CMK (cell line): ENCODE measurements around the gene GPN1.
"Not testable (repeated sequence)": the region's sequence is repeated elsewhere in the genome, so short reads cannot be mapped to it uniquely, and the experiment has no call there.

Experiments used
- DNase-seq: peaks from one replicate; pipeline ENCODE4 v3.0.0-alpha.2; 2010; ENCODE audit warnings: low read depth

The GPN1 gene

DNA sequence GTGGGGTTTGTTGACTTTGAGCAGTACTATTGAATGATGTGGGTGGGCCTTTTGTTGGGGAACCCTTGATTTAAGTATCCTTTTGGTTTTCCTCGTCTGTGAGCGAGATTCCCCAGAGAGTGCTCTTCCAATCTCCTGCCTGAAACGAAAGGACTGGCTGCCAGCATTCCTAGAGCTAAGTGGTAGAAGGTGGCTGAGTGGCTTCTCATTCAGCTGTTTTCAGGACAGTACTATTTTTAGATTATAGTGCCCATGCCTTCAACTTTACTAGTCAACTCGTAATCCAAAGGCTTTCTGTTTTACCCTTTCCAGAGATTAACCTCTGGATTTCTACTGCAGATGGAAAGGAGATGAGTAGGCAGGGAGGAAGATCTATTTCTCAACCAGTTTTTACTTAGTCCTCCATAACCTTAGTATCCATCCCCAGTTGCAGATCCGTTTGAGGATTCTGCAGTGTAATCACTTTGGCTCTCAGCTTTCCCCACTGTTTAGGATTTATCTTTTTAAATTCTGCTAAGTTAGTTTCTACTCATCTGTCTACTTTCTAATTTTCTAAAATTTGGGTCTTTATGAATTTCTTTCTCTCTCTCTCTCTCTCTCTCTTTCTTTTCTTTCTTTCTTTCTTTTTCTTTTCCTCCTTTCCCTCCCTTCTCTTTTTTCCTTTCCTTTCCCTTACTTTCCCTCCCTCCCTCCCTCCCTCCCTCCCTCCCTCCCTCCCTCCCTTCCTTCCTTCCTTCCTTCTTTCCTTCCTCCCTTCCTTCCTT, 44.1 kb downstream of the GPN1 start:
- no peak for DNase-seq

DNA sequence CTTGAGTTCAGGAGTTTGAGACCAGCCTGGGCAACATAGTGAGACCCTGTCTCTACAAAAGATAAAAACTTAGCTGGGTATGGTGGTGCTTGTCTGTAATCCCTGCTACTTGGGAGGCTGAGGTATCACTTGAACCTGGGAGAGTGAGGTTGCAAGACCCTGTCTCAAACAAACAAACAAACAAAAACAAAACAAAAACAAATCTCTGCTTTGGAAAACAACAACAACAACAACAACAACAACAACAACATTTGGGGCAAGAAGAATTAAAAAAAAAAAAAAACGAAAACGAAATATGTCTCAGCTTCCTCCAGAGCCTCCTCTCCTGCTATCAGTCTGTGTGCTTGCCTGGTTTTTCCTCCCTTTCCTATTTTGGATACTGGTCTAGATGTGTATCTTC, 51.7 kb downstream of the GPN1 start:
- no peak for DNase-seq

DNA sequence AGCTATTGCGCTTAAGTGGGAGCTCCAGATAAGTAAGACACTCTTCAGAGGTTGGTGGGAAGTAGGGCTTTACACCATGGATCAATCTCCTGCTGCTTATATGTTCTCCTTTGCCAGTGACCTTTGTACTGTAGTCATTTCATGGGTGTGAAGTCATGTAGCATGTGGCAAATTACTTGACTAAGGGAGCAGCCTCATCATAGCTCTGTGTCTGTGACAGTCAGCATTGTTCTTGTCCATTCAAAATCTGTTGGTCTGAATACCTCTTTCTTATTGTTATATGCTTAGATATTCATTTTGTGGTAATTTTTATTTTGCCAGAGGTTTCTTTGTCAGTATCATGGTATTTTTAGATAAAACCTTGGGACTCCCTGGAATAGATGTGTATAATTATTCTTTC, 53.0 kb downstream of the GPN1 start:
- DNase-seq, result no peak

DNA sequence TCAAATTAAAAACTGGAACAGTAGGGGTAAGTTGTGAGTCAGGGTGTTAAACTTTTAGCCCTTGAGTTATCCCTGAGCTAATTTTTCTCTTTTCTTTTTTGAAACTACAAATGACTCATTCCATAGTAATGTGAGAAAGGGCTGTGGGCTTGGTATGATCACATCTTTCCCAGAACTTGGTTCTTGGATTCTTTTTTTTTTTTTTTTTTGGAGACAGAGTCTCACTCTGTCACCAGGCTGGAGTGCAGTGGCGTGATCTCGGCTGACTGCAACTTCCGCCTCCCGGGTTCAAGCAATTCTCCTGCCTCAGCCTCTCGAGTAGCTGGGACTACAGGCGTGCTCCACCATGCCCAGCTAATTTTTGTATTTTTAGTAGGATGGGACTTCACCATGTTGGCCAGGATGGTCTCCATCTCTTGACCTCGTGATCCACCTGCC, 53.5 kb downstream of the GPN1 start:
- not testable (repeated sequence) for DNase-seq

DNA sequence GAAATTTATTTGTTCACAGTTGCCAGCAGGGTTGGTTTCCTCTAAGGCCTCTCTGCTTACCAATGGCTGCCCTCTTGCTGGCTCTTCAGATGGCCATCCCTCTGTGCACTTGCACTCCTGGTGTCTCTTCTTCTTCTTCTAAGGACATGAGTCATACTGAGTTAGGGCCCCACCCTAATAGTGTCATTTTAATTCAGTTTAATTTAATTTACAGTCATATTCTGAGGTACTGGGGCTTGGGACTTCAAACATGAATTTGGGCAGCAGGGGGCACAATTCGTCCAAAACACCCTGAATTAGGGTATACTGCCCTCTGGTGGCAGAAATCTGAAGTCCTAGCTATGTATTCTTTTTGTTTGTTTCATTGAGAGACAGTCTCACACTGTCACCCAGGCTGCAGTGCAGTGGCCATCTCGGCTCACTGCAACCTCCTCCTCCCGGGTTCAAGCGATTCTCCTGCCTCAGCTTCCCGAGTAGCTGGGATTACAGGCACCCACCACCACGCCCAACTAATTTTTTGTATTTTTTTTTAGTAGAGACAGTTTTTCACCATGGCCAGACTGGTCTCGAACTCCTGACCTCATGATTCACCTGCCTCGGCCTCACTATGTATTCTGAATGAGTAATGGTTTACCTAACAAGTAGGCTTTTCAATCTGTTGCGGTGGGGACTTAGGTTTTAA, 54.7 kb downstream of the GPN1 start:
- peak; percentile 86 for DNase-seq

DNA sequence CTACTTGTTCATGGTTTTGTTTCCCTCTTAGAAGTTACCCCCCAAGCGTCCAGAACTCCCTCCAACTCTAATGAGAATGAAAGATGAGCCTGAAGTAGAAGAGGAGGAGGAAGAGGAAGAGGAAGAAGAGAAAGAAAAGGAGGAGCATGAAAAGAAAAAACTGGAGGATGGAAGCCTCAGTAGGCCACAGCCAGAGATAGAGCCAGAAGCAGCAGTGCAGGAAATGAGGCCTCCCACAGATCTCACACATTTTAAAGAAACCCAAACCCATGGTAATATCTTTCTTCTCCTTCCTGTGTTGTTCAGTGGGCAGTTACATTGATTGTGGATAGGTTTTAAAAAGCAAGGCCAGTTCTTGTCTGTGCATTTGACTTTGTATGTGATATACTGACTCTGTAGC, 56.2 kb downstream of the GPN1 start:
- not testable (repeated sequence) for DNase-seq

DNA sequence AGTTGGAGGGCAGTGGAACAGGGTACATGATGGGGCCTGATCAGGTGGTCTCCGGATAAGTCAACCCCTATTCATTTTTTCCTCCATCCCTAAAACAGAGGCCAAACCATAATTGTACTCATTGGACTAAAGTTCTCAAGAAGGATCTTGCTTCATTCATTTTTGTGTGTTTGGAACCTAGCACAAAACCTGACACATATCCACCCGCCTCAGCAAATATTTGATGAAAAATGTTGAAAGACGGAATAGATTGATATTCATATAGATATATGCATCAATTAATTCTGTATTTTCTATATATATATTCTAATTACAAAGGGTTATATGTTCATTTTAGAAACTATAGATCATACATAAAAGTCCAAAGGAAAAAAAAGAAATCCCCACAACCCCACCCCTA, 56.7 kb downstream of the GPN1 start:
- DNase-seq, result no peak

DNA sequence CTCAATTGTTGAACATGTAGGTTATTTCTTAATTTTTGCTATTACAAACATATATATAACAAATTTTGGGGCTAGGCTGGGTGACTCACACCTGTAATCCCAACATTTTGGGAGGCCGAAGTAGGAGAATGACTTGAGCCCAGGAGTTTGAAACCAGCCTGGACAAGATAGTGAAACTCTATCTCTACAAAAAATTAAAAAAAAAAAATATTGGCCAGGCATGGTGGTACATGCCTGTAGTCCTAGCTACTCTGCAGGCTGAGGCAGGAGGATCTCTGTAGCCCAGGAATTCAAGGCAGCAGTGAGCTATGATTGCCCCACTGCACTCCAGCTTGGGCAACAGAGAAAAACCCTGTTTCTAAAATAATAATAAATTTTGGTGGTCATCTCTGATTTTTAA, 58.4 kb downstream of the GPN1 start:
- no peak for DNase-seq

DNA sequence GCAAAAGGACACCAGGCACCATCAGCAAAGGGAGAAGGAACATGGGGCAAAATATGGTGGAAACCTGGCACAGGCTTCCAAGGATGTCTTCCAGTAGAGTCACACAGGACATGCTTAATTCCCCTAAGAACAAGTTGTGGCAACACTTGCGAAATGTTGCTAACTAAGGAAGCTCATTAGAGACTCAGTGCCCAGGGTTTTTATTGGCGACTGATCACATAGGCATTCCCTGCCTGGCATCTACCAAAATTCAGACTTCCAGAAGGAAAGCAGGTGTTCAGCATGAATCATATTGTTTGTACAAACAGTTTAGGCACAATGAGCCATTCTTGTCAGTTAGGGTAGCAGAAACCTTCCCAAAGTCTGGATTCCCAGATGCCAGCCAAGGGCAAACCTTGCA, 60.6 kb downstream of the GPN1 start:
- DNase-seq, result no peak

DNA sequence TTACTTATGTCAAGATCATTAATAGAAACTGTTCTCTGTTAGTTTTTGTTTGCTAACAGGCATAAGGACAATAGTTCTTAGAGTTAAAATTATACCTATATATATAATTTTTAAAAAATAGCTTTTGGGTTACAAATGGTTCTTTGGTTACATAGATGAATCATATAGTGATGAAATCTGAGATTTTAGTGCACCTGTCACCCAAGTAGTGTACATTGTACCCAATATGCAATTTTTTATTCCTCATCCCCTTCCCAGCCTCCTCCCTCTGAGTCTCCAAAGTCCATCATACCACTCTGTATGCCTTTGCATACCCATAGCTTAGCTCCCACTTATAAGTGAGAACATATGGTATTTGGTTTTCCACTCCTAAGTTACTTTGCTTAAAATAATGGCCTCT, 61.2 kb downstream of the GPN1 start:
- no peak for DNase-seq

DNA sequence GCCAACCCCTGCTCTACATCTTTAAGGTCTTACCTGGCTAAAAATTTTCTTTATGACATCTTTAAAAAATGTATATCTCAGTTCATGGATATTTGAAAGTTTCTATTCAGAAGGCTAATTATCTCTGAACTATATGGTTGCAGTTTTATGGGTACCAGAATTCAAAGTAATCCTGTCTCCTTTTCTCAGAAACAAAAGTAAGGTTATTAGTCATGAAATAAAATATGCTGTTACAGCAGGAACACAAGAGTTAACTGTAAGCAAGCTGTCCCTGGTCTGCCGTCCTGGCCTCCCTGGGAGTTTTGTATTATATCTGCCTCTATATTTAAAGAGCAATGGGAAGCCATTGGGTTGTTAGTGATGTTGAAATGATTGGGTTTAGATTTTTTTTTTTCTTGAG, 68.8 kb downstream of the GPN1 start:
- no peak for DNase-seq
